ENCODE data around the gene LINC00305. TPM values are rescaled to one million over a fixed set of nuclear protein-coding genes. Genes with fewer than 3 reads are reported as not detected.

The LINC00305 gene
- total and polyA plus RNA-seq, 2 of the 13 experiments (the other 11 are each of a cell fraction or from before 2014, with no cell fraction given): not detected

GRCh38 chr18:64164883-64165282 is 16.0 kb upstream of the LINC00305 start (continued):
- TF ChIP-seq, protein P1, sequence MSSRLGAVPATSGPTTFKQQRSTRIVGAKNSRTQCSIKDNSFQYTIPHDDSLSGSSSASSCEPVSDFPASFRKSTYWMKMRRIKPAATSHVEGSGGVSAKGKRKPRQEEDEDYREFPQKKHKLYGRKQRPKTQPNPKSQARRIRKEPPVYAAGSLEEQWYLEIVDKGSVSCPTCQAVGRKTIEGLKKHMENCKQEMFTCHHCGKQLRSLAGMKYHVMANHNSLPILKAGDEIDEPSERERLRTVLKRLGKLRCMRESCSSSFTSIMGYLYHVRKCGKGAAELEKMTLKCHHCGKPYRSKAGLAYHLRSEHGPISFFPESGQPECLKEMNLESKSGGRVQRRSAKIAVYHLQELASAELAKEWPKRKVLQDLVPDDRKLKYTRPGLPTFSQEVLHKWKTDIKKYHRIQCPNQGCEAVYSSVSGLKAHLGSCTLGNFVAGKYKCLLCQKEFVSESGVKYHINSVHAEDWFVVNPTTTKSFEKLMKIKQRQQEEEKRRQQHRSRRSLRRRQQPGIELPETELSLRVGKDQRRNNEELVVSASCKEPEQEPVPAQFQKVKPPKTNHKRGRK (CRISPR knock-in tag; IDR thresholded peaks at IDR 0.05): no peak
- TF ChIP-seq CREB1 (IDR thresholded peaks at IDR 0.05): no peak
- no peak for TF ChIP-seq CREB1 (CRISPR knock-in tag; IDR thresholded peaks at IDR 0.05)
- no peak for TF ChIP-seq WIZ (CRISPR knock-in tag; IDR thresholded peaks at IDR 0.05)

DNA sequence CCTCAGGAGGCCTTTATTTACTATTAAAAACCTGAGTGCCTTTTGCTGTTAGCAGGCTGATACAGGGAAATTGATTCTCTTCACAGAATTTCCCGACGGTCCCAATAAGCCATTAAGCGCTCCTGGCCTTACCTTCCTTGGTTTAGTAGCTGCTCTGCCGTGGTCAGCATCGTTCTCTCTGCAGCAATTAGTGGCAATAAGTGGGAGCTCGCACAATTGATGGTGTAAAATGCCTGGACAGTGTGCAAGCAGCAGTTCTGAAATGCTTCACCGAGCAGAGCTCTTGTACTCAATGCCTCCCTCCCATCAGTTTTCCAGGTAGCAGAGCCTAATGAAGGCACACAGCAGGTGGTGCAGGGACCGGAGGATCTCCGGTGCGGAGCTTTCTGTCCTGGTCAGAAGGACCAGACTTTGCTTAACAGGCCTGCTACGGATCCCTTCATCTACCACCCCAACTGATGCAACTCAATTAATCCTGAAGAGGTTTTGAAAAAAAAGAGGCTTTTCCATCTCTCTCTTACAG is 1.1 kb upstream of the LINC00305 start:
- in situ Hi-C loops (cut with HindIII; ENCODE audit: extremely low pct_ligation_motif_present, low pct_unique_long_range_greater_than_20kb) (no loop called here), intact Hi-C loops (cut with micrococcal nuclease; ENCODE audit: unreplicated experiment) (no loop called here)
- H3K36me3 ChIP-seq (replicated peaks in 1 of 2; ENCODE audit: control insufficient read depth in 1 of 2, insufficient read depth in 2 of 2, low read length in 2 of 2): no peaks in the 10 kb centered on the region
- DNase-seq (ENCODE audit: low spot score) (no peak), ATAC-seq (no peak), FAIRE-seq (no peak)
- ChIA-PET POLR2A (no interaction called here), CTCF (ENCODE audit: low intra/inter-chr PET ratio, low total read pairs) (no interaction called here)
- H3K4me2 ChIP-seq (ENCODE audit: low read depth, low read length): no peak overlapping the region
- TF ChIP-seq CENPX (CRISPR knock-in tag; IDR thresholded peaks at IDR 0.05) (no peak), RXRA (CRISPR knock-in tag; IDR thresholded peaks at IDR 0.05) (no peak), AFF4 (CRISPR knock-in tag; IDR thresholded peaks at IDR 0.05) (no peak), ADNP (CRISPR knock-in tag; IDR thresholded peaks at IDR 0.05) (no peak), ZFP41 (CRISPR knock-in tag; IDR thresholded peaks at IDR 0.05; ENCODE audit: borderline replicate concordance) (no peak), SUZ12 (IDR thresholded peaks at IDR 0.05; ENCODE audit: low read depth, low read length) (no peak), ZBTB7B (CRISPR knock-in tag; IDR thresholded peaks at IDR 0.05) (no peak), ZNF850 (CRISPR knock-in tag; conservative IDR thresholded peaks at IDR 0.05) (no peak), PRMT3 (CRISPR knock-in tag; IDR thresholded peaks at IDR 0.05; ENCODE audit: borderline replicate concordance, low read depth) (no peak), FOSL1 (CRISPR knock-in tag; IDR thresholded peaks at IDR 0.05; ENCODE audit: borderline replicate concordance) (no peak), WIZ (CRISPR knock-in tag; IDR thresholded peaks at IDR 0.05) (no peak), ZNF777 (CRISPR knock-in tag; IDR thresholded peaks at IDR 0.05) (no peak)
- TF ChIP-seq, protein P2, sequence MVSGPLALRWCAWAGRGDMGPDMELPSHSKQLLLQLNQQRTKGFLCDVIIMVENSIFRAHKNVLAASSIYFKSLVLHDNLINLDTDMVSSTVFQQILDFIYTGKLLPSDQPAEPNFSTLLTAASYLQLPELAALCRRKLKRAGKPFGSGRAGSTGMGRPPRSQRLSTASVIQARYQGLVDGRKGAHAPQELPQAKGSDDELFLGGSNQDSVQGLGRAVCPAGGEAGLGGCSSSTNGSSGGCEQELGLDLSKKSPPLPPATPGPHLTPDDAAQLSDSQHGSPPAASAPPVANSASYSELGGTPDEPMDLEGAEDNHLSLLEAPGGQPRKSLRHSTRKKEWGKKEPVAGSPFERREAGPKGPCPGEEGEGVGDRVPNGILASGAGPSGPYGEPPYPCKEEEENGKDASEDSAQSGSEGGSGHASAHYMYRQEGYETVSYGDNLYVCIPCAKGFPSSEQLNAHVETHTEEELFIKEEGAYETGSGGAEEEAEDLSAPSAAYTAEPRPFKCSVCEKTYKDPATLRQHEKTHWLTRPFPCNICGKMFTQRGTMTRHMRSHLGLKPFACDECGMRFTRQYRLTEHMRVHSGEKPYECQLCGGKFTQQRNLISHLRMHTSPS (CRISPR knock-in tag; IDR thresholded peaks at IDR 0.05; ENCODE audit: low read depth): no peak
- H3K27me3 ChIP-seq (ENCODE audit: control insufficient read depth in 1 of 2, insufficient read depth in 2 of 2, low read length in 2 of 2): no peaks in the 10 kb centered on the region
- H4K20me1 ChIP-seq (ENCODE audit: insufficient read depth, low read length): no peaks in the 10 kb centered on the region
- H2AFZ ChIP-seq (ENCODE audit: low read length): no peak overlapping the region
- H3K4me1 ChIP-seq (ENCODE audit: insufficient read depth, low read length): no peaks in the 10 kb centered on the region
- WGBS (ENCODE audit: low lambda C conversion rate): 14% methylated on average over 11 of the region's 11 CpGs
- H3K9me3 ChIP-seq (ENCODE audit: low read length): no peaks in the 10 kb centered on the region
- H3K9ac ChIP-seq (ENCODE audit: insufficient read depth, low read depth, low read length): no peak overlapping the region
- no peak overlapping the region for H3K27ac ChIP-seq (ENCODE audit: extremely low read length, insufficient read depth, low read length)
- no peaks in the 10 kb centered on the region for H3K79me2 ChIP-seq (ENCODE audit: insufficient read depth, low read length)
- BruUV-seq (replicated peaks): no TSS peak
- no peak overlapping the region for H3K4me3 ChIP-seq (replicated peaks in 1 of 3; ENCODE audit: insufficient read depth in 1 of 3, low read depth in 2 of 3, low read length in 3 of 3)
